Left ventricle myocardium inferior (tissue), 1 donor: Measurements from ENCODE around the gene CADPS. TPM values are rescaled to one million over a fixed set of nuclear protein-coding genes. Genes with fewer than 3 reads are reported as not detected.

Source experiments
- DNase-seq: peaks from one replicate; pipeline ENCODE4 v3.0.0-alpha.2; 2020
- H3K27ac ChIP-seq: fragments of 200-600 bp; replicated peaks from 2 replicates; pipeline ENCODE4 v1.8.0; 2021
- H3K27me3 ChIP-seq: fragments of 200-600 bp; 2 replicates; pipeline ENCODE4 v1.8.0; 2021; ENCODE audit warnings: low read depth
- H3K36me3 ChIP-seq: fragments of 200-600 bp; 2 replicates; pipeline ENCODE4 v1.8.0; 2021
- H3K4me1 ChIP-seq: fragments of 200-600 bp; 2 replicates; pipeline ENCODE4 v1.8.0; 2021
- H3K4me3 ChIP-seq: fragments of 200-600 bp; 2 replicates; pipeline ENCODE4 v1.8.0; 2021; ENCODE audit warnings: mild to moderate bottlenecking, moderate library complexity
- H3K9me3 ChIP-seq: fragments of 200-600 bp; replicated peaks from 2 replicates; pipeline ENCODE4 v1.8.0; 2021
- intact Hi-C: fragments of 100-400 bp; cut with micrococcal nuclease; formaldehyde crosslinking; loops from one replicate; pipeline ENCODE4 v1.11.0; 2022
- total RNA-seq: library from RNA; stranded (reverse); fragmentation: NEBNext Ultra II Directional; extraction: Animal tissue kit (Norgen Biotek cat#: 25700); gene quantifications from one replicate; pipeline ENCODE4 v1.2.1, GENCODE V29; 2021
- TF ChIP-seq, protein P1 (sequence below): fragments of 200-600 bp; IDR thresholded peaks from 2 replicates; pipeline ENCODE4 v1.8.0; 2021; ENCODE audit warnings: antibody characterized with exemption, mild to moderate bottlenecking, borderline replicate concordance
- donor health status: DM: no; HTN: yes; CAD: no; lungs with severe emphysema.

The CADPS gene
- total RNA-seq, 1 donor from 2014 or later: 25.0 TPM

- DNase-seq: no peak
- Histone ChIP-seq H3K27ac (no peak overlapping the region), H3K4me1 (no peaks in the 10 kb centered on the region), H3K4me3 (no peak overlapping the region), H3K36me3 (no peaks in the 10 kb centered on the region), H3K27me3 (no peaks in the 10 kb centered on the region), H3K9me3 (no peaks in the 10 kb centered on the region)
- intact Hi-C loops: no loop called here
- TF ChIP-seq, protein P1, sequence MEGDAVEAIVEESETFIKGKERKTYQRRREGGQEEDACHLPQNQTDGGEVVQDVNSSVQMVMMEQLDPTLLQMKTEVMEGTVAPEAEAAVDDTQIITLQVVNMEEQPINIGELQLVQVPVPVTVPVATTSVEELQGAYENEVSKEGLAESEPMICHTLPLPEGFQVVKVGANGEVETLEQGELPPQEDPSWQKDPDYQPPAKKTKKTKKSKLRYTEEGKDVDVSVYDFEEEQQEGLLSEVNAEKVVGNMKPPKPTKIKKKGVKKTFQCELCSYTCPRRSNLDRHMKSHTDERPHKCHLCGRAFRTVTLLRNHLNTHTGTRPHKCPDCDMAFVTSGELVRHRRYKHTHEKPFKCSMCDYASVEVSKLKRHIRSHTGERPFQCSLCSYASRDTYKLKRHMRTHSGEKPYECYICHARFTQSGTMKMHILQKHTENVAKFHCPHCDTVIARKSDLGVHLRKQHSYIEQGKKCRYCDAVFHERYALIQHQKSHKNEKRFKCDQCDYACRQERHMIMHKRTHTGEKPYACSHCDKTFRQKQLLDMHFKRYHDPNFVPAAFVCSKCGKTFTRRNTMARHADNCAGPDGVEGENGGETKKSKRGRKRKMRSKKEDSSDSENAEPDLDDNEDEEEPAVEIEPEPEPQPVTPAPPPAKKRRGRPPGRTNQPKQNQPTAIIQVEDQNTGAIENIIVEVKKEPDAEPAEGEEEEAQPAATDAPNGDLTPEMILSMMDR: no peak
These were observed 94.1 kb downstream of the CADPS start for GRCh38 chr3:62781121-62781520.

GRCh38 chr3:62777674-62778073 lies 97.5 kb downstream of the CADPS start:
- no peak for DNase-seq
- Histone ChIP-seq H3K9me3 (no peaks in the 10 kb centered on the region), H3K27ac (no peak overlapping the region), H3K36me3 (no peaks in the 10 kb centered on the region), H3K4me1 (no peaks in the 10 kb centered on the region), H3K27me3 (no peaks in the 10 kb centered on the region), H3K4me3 (no peak overlapping the region)
- intact Hi-C loops: no loop called here
- TF ChIP-seq, protein P1: no peak

DNA sequence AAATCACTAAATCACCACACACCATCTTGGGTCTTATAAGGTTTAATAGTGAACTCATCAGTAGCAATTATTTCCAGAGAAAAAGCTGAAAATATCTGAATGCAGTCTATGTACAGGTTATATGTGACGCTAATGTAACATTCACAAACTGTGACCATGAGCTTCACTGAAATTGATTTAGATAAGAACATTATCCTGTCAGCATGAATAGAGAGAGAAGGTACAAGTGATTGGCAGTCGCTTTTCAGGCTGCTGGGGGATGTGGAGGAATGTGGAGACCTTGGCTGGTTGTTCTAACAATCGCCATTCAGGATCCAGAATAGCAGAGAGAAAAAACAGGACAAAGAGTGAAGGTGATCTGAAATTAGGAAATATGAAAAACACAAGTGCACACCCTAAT lies 98.1 kb downstream of the CADPS start:
- TF ChIP-seq, protein P1: no peak
- no peak overlapping the region for H3K27ac ChIP-seq
- H3K9me3 ChIP-seq: no peaks in the 10 kb centered on the region
- no peaks in the 10 kb centered on the region for H3K36me3 ChIP-seq
- H3K27me3 ChIP-seq: no peaks in the 10 kb centered on the region
- H3K4me1 ChIP-seq: no peaks in the 10 kb centered on the region
- H3K4me3 ChIP-seq: no peak overlapping the region
- intact Hi-C loops: no loop called here
- no peak for DNase-seq

DNA sequence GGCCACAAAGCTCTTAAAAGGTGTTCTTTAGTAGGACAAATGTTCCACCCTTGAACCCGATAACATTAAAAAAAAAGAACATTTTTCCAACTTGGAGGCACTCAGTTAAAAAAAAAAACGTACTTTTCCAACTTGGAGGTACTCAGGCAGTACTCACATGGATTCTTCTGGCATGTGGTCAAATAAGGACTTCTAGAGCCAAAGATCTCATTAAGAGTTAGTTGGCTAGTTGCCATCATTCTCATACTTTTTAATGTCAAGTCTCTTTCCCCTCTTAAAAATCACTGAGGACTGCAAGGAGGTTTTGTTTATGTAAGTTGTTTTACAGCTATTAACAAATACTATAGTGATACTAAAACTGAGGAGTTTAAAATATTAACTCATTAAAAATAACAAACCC lies 101.0 kb downstream of the CADPS start:
- TF ChIP-seq, protein P1: no peak
- intact Hi-C loops: no loop called here
- Histone ChIP-seq H3K27ac (no peak overlapping the region), H3K9me3 (no peaks in the 10 kb centered on the region), H3K36me3 (no peaks in the 10 kb centered on the region), H3K4me1 (no peaks in the 10 kb centered on the region), H3K4me3 (no peak overlapping the region), H3K27me3 (no peaks in the 10 kb centered on the region)
- DNase-seq: no peak

GRCh38 chr3:62771331-62772072 lies 103.7 kb downstream of the CADPS start:
- no peaks in the 10 kb centered on the region for H3K36me3 ChIP-seq
- TF ChIP-seq, protein P1: no peak
- no peaks in the 10 kb centered on the region for H3K9me3 ChIP-seq
- H3K27ac ChIP-seq: no peak overlapping the region
- H3K27me3 ChIP-seq: no peaks in the 10 kb centered on the region
- no peaks in the 10 kb centered on the region for H3K4me1 ChIP-seq
- intact Hi-C loops: no loop called here
- no peak for DNase-seq
- no peak overlapping the region for H3K4me3 ChIP-seq
